Measurements from ENCODE around the gene PTPRE. TPM values are rescaled to one million over a fixed set of nuclear protein-coding genes. Genes with fewer than 3 reads are reported as not detected.

PTPRE gene
- total RNA-seq, 1 experiment from 2014 or later = 0.50 TPM

DNA sequence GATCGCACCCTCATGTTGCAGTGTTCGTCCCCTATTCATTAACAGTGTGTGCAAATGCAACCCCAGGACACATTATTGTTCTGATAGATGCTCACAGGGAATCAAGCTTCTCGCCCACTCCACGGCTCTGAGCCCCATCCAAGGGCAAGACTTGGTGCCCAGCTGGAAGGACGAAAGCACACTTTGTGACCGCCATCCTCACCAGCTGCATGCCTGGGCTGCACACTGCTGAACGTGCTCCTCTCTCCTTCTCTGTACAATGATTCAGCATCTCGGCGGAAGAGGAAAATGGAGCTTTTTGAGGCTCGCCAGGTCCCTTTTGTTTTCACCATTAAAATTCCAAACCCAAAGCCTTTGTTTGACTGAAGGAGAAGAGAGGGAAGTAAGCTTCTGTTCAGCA is 177.5 kb downstream of the PTPRE start:
- Mint-ChIP-seq H3K27ac (ENCODE audit: unreplicated experiment) (no peak overlapping the region), H3K4me3 (ENCODE audit: unreplicated experiment) (no peak overlapping the region), H3K9me3 (ENCODE audit: unreplicated experiment) (no peaks in the 10 kb centered on the region), H3K27me3 (ENCODE audit: insufficient read depth, unreplicated experiment) (peaks cover 11% of the 10 kb centered on the region), H3K4me1 (ENCODE audit: low read depth, unreplicated experiment) (no peaks in the 10 kb centered on the region), H3K36me3 (ENCODE audit: insufficient read depth, unreplicated experiment) (no peaks in the 10 kb centered on the region)
- Histone ChIP-seq H3K4me3 (ENCODE audit: low read depth, low read length) (no peak overlapping the region), H3K4me1 (peaks cover 9% of the 10 kb centered on the region; the same call in 1 of the 2 replicates), H3K27me3 (replicated peaks; ENCODE audit: control insufficient read depth, insufficient read depth, low read length) (no peaks in the 10 kb centered on the region), H3K9me3 (no peaks in the 10 kb centered on the region), H3K36me3 (ENCODE audit: control insufficient read depth, insufficient read depth, low read length) (no peaks in the 10 kb centered on the region)
- ChIA-PET CTCF (no interaction called here), POLR2A (no interaction called here)
- BruUV-seq (replicated peaks) = no TSS peak
- intact Hi-C loops (cut with micrococcal nuclease; ENCODE audit: unreplicated experiment) = no loop called here
- TF ChIP-seq, protein P1, sequence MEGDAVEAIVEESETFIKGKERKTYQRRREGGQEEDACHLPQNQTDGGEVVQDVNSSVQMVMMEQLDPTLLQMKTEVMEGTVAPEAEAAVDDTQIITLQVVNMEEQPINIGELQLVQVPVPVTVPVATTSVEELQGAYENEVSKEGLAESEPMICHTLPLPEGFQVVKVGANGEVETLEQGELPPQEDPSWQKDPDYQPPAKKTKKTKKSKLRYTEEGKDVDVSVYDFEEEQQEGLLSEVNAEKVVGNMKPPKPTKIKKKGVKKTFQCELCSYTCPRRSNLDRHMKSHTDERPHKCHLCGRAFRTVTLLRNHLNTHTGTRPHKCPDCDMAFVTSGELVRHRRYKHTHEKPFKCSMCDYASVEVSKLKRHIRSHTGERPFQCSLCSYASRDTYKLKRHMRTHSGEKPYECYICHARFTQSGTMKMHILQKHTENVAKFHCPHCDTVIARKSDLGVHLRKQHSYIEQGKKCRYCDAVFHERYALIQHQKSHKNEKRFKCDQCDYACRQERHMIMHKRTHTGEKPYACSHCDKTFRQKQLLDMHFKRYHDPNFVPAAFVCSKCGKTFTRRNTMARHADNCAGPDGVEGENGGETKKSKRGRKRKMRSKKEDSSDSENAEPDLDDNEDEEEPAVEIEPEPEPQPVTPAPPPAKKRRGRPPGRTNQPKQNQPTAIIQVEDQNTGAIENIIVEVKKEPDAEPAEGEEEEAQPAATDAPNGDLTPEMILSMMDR (IDR thresholded peaks at IDR 0.05; ENCODE audit: insufficient read depth in 1 of 2, low read depth in 1 of 2, low read length in 1 of 2, severe bottlenecking in 1 of 2, unreplicated experiment in 1 of 2) = no peak
- no peak for DNase-seq

DNA sequence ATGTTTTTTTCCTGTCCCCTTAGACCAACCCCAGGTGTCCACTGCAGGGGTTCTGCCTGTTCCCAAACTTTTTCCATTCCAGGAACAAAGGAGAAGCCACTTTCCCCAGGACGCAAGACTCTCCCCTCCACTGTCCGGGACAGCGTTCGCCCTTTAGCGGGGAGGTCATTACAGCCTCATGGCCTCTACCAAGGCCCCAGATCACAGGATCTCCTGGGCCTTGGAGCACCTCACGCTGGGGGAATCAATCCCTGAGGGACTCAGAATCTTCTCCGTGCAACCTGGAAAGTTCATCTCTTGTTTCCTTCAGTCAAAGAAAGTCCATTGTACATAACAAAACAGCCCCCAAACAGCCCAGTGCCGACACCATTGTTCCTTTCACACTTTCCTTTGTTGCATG is 178.1 kb downstream of the PTPRE start:
- H3K4me3 Mint-ChIP-seq (ENCODE audit: unreplicated experiment) = no peak overlapping the region
- TF ChIP-seq, protein P1 (IDR thresholded peaks at IDR 0.05; ENCODE audit: insufficient read depth in 1 of 2, low read depth in 1 of 2, low read length in 1 of 2, severe bottlenecking in 1 of 2, unreplicated experiment in 1 of 2) = no peak
- Histone ChIP-seq H3K36me3 (ENCODE audit: control insufficient read depth, insufficient read depth, low read length) (no peaks in the 10 kb centered on the region), H3K9me3 (no peaks in the 10 kb centered on the region), H3K4me3 (ENCODE audit: low read depth, low read length) (no peak overlapping the region), H3K4me1 (peaks cover 9% of the 10 kb centered on the region; the same call in 1 of the 2 replicates), H3K27me3 (replicated peaks; ENCODE audit: control insufficient read depth, insufficient read depth, low read length) (no peaks in the 10 kb centered on the region)
- BruUV-seq (replicated peaks) = no TSS peak
- no peaks in the 10 kb centered on the region for H3K4me1 Mint-ChIP-seq (ENCODE audit: low read depth, unreplicated experiment)
- ChIA-PET POLR2A (no interaction called here), CTCF (no interaction called here)
- no peaks in the 10 kb centered on the region for H3K9me3 Mint-ChIP-seq (ENCODE audit: unreplicated experiment)
- no peak overlapping the region for H3K27ac Mint-ChIP-seq (ENCODE audit: unreplicated experiment)
- DNase-seq = no peak
- H3K36me3 Mint-ChIP-seq (ENCODE audit: insufficient read depth, unreplicated experiment) = no peaks in the 10 kb centered on the region
- peaks cover 7% of the 10 kb centered on the region for H3K27me3 Mint-ChIP-seq (ENCODE audit: insufficient read depth, unreplicated experiment)
- intact Hi-C loops (cut with micrococcal nuclease; ENCODE audit: unreplicated experiment) = no loop called here

DNA sequence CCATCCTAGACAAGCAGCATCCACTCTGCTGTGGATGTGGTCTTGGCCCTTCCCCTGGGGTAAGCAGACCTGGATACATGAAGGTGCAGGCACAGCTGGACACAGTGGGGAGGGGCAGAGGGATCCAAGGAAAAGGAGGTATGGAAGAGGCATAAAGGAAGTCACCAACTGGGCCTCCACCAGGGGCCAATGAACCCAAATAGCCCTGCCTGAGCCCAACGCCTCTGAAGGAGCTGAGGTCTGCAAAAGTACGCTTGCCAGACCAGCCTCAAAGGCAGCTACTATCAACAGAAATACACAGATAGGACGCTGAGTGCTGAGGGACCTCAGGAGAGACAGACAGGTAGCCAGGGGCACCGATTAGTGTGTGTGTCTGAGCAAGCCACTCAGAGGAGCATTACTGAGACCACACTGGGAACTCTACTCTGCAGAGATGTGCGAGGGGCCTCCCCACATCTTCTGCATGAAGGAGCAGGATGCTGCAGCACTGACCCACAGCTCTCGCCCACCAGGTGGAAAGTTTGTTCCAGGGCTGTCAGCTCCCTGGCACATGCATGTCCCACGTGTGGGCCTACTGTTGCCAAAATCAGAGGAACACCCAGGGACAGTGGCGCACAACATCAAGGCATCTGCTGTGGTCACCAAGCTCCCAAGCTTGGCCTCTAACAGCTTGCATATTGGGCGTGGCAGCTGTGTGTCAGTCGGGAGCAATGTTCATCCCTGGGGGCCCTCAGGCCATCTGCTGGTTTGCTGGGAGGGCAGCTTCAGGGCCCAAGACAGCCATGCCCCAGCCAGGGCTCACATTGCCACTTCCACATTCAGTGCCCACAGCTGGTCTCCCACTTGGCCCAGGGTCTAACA is 179.3 kb downstream of the PTPRE start:
- CTCF ChIA-PET = interaction anchor here (1.0 kb wide), 1 partner anchor 10 kb away, joined by 4 read pairs; no protein-coding TSS in a partner anchor
- POLR2A ChIA-PET = no interaction called here
- no peak overlapping the region for H3K4me3 ChIP-seq (ENCODE audit: low read depth, low read length)
- no TSS peak for BruUV-seq (replicated peaks)
- H3K36me3 Mint-ChIP-seq (ENCODE audit: insufficient read depth, unreplicated experiment) = no peaks in the 10 kb centered on the region
- H3K27me3 Mint-ChIP-seq (ENCODE audit: insufficient read depth, unreplicated experiment) = peaks cover 3% of the 10 kb centered on the region
- TF ChIP-seq, protein P1 (IDR thresholded peaks at IDR 0.05; ENCODE audit: insufficient read depth in 1 of 2, low read depth in 1 of 2, low read length in 1 of 2, severe bottlenecking in 1 of 2, unreplicated experiment in 1 of 2) = no peak
- no peak for DNase-seq
- H3K27me3 ChIP-seq (replicated peaks; ENCODE audit: control insufficient read depth, insufficient read depth, low read length) = no peaks in the 10 kb centered on the region
- H3K27ac Mint-ChIP-seq (ENCODE audit: unreplicated experiment) = no peak overlapping the region
- intact Hi-C loops (cut with micrococcal nuclease; ENCODE audit: unreplicated experiment) = no loop called here
- H3K4me1 ChIP-seq = peaks cover 9% of the 10 kb centered on the region; the same call in 1 of the 2 replicates
- no peaks in the 10 kb centered on the region for H3K9me3 ChIP-seq
- H3K4me1 Mint-ChIP-seq (ENCODE audit: low read depth, unreplicated experiment) = no peaks in the 10 kb centered on the region
- no peak overlapping the region for H3K4me3 Mint-ChIP-seq (ENCODE audit: unreplicated experiment)
- no peaks in the 10 kb centered on the region for H3K36me3 ChIP-seq (ENCODE audit: control insufficient read depth, insufficient read depth, low read length)
- no peaks in the 10 kb centered on the region for H3K9me3 Mint-ChIP-seq (ENCODE audit: unreplicated experiment)
